Ovary (tissue), 9 donors: ENCODE data around the gene C19orf12. TPM values are rescaled to one million over a fixed set of nuclear protein-coding genes. Genes with fewer than 3 reads are reported as not detected.

Experiments used
- DNase-seq, 5 donors: peaks; one replicate each; pipeline ENCODE4 v3.0.0-alpha.2; 2019 to 2020
- H3K27ac ChIP-seq, 2 donors: fragments of 200-600 bp; one replicate each; pipeline versions ENCODE4 v1.5.1 to v1.8.0; 2019 to 2022
- H3K27me3 ChIP-seq: fragments of 200-600 bp; one replicate; pipeline ENCODE4 v1.8.0; 2022
- H3K36me3 ChIP-seq: fragments of 200-600 bp; sonication (generic); one replicate; pipeline ENCODE4 v1.5.1; 2019
- H3K4me1 ChIP-seq: one replicate; pipeline ENCODE4 v1.8.1; 2013; ENCODE audit warnings: mild to moderate bottlenecking, moderate library complexity; ENCODE audit not compliant: insufficient read depth
- H3K4me3 ChIP-seq: fragments of 200-600 bp; sonication (generic); one replicate; pipeline ENCODE4 v1.5.1; 2017
- H3K9me3 ChIP-seq, 2 donors: fragments of 200-600 bp in 1 of 2; sonication (generic) in 1 of 2; one replicate each; pipeline versions ENCODE4 v1.5.1 to v1.8.1; 2013 to 2019; ENCODE audit warnings: mild to moderate bottlenecking in 1 of 2, moderate library complexity in 1 of 2
- CTCF ChIP-seq, 3 donors: fragments of 450-650 bp in 2 of 3; fragments of 200-600 bp in 1 of 3; IDR thresholded peaks; one replicate each; pipeline versions ENCODE4 v1.5.1 to v1.8.0; 2016 to 2022; ENCODE audit warnings: antibody characterized with exemption in 3 of 3, mild to moderate bottlenecking in 1 of 3
- EP300 ChIP-seq: sonication (generic); formaldehyde crosslinking; IDR thresholded peaks from one replicate; pipeline ENCODE4 v1.6.1; 2017; ENCODE audit warnings: antibody characterized with exemption
- POLR2A ChIP-seq: fragments of 450-650 bp; IDR thresholded peaks from one replicate; pipeline ENCODE4 v1.6.1; 2017; ENCODE audit warnings: antibody characterized with exemption, mild to moderate bottlenecking, moderate library complexity
- WGBS, 3 donors: extraction: QIAGEN DNeasy Blood & Tissue Kit in 1 of 3; methylation state at CpG; one replicate each; pipeline versions ENCODE4 v1.1.5 to v1.1.7; 2013 to 2017; 5-methylcytosine and 5-hydroxymethylcytosine counted together
- intact Hi-C, 4 donors: fragments of 100-400 bp; cut with DNase I; formaldehyde crosslinking; loops; one replicate each; pipeline versions ENCODE4 v1.11.0 to v1.15.1; 2022 to 2023
- polyA plus RNA-seq, 2 donors: library from polyadenylated mRNA; stranded (reverse); fragments of 200-250 nt in 1 of 2; fragments of 350-450 nt in 1 of 2; fragmentation: Illumina TruSeq in 1 of 2; extraction: RNeasy Lipid Tissue Mini Kit (QIAGEN cat#74804) in 1 of 2; gene quantifications; one replicate each; pipeline ENCODE4 v1.2.3, GENCODE V29; 2013 to 2014
- total RNA-seq, 7 donors: library from RNA; depleted of rRNA in 2 of 7; stranded (reverse); fragments of >200 nt in 2 of 7; fragmentation: NEBNext Ultra II Directional in 3 of 7; extraction: Animal tissue kit (Norgen Biotek cat#: 25700) in 3 of 7; gene quantifications; one replicate each; pipeline versions ENCODE4 v1.1.0 to v1.2.4, GENCODE V29; 2016 to 2023
- donor health status: DM: no; HTN: no; CAD: no; lungs with moderate emphysema.
- donor health status: DM: no; HTN: no; CAD: no.
- donor health status: Bipolar disorder and iron deficiency.
- donor health status: DM: yes; HTN: yes; CAD: no.
- donor health status: DM: no; HTN: no; CAD: no.
- donor health status: DM: yes; HTN: yes; CAD: no.

Gene C19orf12
- total and polyA plus RNA-seq, 9 donors: 15.6 to 33.6 (median 24.1) TPM

DNA sequence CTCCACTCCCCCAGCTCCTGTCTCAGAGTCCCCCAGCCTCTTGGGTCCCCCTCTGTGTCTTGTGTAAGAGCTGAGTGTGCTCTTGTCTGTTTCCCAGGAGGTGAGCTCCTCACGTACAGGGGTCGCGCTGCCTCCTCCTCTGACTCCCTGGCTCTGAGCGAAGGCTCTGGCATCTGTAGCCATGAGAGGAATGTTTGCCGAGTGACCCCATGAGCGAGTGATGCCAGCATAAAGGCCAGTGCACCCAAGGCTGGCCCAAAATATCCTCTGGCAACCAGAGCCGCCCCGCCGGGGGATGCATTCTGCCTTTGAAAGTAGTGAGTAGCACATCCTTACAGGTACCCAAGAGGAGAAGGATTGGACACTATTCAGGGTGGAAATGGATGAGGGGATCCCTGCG, 26.2 kb upstream of the C19orf12 start:
- H3K36me3 ChIP-seq: no peaks in the 10 kb centered on the region
- no peak overlapping the region for H3K4me3 ChIP-seq
- H3K4me1 ChIP-seq: no peaks in the 10 kb centered on the region
- no peaks in the 10 kb centered on the region for H3K27me3 ChIP-seq
- intact Hi-C loops: no loop called here
- DNase-seq: no peak
- no peaks in the 10 kb centered on the region for H3K9me3 ChIP-seq
- TF ChIP-seq CTCF (IDR thresholded peaks at IDR 0.05) (no peak), POLR2A (no peak), EP300 (no peak)
- no peak overlapping the region for H3K27ac ChIP-seq
- 80 to 89% (median 84%) methylated on average over 10 of the region's 10 CpGs for WGBS, 3 donors

DNA sequence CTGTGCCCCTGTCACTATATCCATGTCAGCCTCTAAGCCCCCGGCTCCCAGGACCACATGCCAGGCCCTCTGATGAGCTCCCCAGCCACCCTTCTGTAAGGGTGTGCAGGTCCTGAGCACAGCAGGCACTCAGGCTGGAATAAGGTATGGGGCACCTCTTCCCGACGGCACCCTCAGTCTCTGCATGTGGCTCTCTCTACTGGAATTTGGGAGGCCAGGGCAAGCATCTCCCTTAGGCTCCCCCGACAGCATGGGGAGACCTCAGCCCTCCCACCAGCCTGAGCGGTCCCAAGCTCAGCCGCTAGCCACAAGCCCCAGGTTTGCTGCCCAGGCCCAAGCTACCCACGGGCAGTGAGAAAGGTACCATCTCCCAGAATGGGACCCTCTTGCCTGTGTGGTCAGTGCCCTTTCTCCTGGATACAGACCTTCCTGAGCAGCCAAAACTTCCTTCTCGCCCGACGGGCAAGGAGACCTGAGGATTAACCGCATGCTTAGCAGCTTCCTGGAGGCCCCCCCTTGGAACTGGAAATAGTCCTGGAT, 22.5 kb upstream of the C19orf12 start:
- Histone ChIP-seq H3K4me3 (no peak overlapping the region), H3K27me3 (no peaks in the 10 kb centered on the region), H3K9me3 (no peaks in the 10 kb centered on the region), H3K4me1 (no peaks in the 10 kb centered on the region), H3K36me3 (no peaks in the 10 kb centered on the region), H3K27ac (no peak overlapping the region)
- no peak for DNase-seq
- intact Hi-C loops: loop anchor here in 2 of 4 donors (10.0 kb wide), 2 partner anchors 137 to 927 kb away; no protein-coding TSS in a partner anchor
- 81 to 88% (median 84%) methylated on average over 11 of the region's 11 CpGs for WGBS, 3 donors
- TF ChIP-seq POLR2A: no peak
- TF ChIP-seq EP300: no peak
- no peak for TF ChIP-seq CTCF (IDR thresholded peaks at IDR 0.05)

DNA sequence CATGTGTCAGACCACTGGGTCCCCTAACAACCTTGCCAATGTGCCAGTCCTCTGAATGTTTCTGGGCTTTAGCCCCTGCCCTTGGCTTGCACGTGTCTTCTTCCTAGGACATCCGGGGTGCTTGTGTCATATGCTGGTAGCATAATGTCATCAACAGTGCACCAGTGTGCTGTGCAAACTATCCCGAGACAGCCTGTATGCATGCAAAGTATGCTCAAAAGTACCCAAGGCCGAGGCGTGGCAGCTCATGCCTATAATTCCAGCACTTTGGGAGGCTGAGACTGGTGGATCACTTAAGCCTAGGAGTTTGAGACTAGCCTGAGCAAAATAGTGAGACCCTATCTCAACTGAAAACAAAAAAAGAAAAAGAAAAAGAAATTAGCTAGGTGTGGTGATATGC, 20.8 kb upstream of the C19orf12 start:
- H3K4me3 ChIP-seq: no peak overlapping the region
- no peak for DNase-seq
- 77 to 90% (median 85%) methylated on average over 5 of the region's 5 CpGs for WGBS, 3 donors
- no peaks in the 10 kb centered on the region for H3K27me3 ChIP-seq
- H3K27ac ChIP-seq: no peak overlapping the region
- intact Hi-C loops: loop anchor here in 2 of 4 donors (10.0 kb wide), 2 partner anchors 139 to 929 kb away; no protein-coding TSS in a partner anchor
- H3K9me3 ChIP-seq: no peaks in the 10 kb centered on the region
- no peaks in the 10 kb centered on the region for H3K4me1 ChIP-seq
- H3K36me3 ChIP-seq: no peaks in the 10 kb centered on the region
- TF ChIP-seq POLR2A (no peak), CTCF (IDR thresholded peaks at IDR 0.05) (no peak), EP300 (no peak)

- Histone ChIP-seq H3K27ac (no peak overlapping the region), H3K36me3 (no peaks in the 10 kb centered on the region), H3K9me3 (no peaks in the 10 kb centered on the region), H3K4me3 (no peak overlapping the region), H3K4me1 (no peaks in the 10 kb centered on the region), H3K27me3 (no peaks in the 10 kb centered on the region)
- DNase-seq: no peak
- WGBS, 3 donors: 87 to 93% (median 92%) methylated on average over 13 of the region's 13 CpGs
- TF ChIP-seq EP300 (no peak), POLR2A (no peak), CTCF (IDR thresholded peaks at IDR 0.05) (no peak)
- intact Hi-C loops: loop anchor here in 3 of 4 donors (5.0 to 10.0 kb wide), 4 partner anchors 141 to 933 kb away; no protein-coding TSS in a partner anchor
These were observed 16.3 kb upstream of the C19orf12 start for GRCh38 chr19:29731331-29731850.
